LNCaP clone FGC (cell line): ENCODE measurements around the gene PIP4K2A.

Experiments used
- DNase-seq: peaks from one replicate; pipeline ENCODE4 v3.0.0-alpha.2; 2011; ENCODE audit warnings: low read depth
- H3K4me3 ChIP-seq: 2 replicates; pipeline ENCODE4 v1.5.1; 2011; ENCODE audit warnings: mild to moderate bottlenecking, low read depth, low read length, control low read depth
- CTCF ChIP-seq: IDR thresholded peaks from 2 replicates; pipeline ENCODE4 v1.5.1; 2012; ENCODE audit warnings: mild to moderate bottlenecking; ENCODE audit not compliant: control insufficient read depth, insufficient read depth; ENCODE audit errors: extremely low read depth

Gene PIP4K2A

GRCh38 chr10:22624287-22624738, 90.1 kb downstream of the PIP4K2A start:
- no peak for DNase-seq
- TF ChIP-seq CTCF, result no peak
- no peak overlapping the region for H3K4me3 ChIP-seq

GRCh38 chr10:22623633-22624253, 90.6 kb downstream of the PIP4K2A start:
- DNase-seq, result no peak

GRCh38 chr10:22622242-22622806, 92.1 kb downstream of the PIP4K2A start:
- DNase-seq, result no peak
- no peak overlapping the region for H3K4me3 ChIP-seq
- TF ChIP-seq CTCF, result no peak

More at GRCh38 chr10:22623633-22624253, 90.6 kb downstream of the PIP4K2A start:
- no peak for TF ChIP-seq CTCF
- H3K4me3 ChIP-seq, result no peak overlapping the region

- DNase-seq, result no peak
- TF ChIP-seq CTCF, result no peak
- no peak overlapping the region for H3K4me3 ChIP-seq
Measured at GRCh38 chr10:22621726-22622125, 92.7 kb downstream of the PIP4K2A start.

- no peak for TF ChIP-seq CTCF
- no peak overlapping the region for H3K4me3 ChIP-seq
- no peak for DNase-seq
Measured at GRCh38 chr10:22620929-22621328, 93.4 kb downstream of the PIP4K2A start.

GRCh38 chr10:22620140-22620857, 94.1 kb downstream of the PIP4K2A start:
- DNase-seq, result no peak
- no peak for TF ChIP-seq CTCF
- no peak overlapping the region for H3K4me3 ChIP-seq
